HS-5 (cell line): ENCODE data around the gene SH2B3.

Experiments used
- DNase-seq: peaks from one replicate; pipeline ENCODE4 v3.0.0-alpha.2; 2012; ENCODE audit warnings: low read depth

The SH2B3 gene

DNA sequence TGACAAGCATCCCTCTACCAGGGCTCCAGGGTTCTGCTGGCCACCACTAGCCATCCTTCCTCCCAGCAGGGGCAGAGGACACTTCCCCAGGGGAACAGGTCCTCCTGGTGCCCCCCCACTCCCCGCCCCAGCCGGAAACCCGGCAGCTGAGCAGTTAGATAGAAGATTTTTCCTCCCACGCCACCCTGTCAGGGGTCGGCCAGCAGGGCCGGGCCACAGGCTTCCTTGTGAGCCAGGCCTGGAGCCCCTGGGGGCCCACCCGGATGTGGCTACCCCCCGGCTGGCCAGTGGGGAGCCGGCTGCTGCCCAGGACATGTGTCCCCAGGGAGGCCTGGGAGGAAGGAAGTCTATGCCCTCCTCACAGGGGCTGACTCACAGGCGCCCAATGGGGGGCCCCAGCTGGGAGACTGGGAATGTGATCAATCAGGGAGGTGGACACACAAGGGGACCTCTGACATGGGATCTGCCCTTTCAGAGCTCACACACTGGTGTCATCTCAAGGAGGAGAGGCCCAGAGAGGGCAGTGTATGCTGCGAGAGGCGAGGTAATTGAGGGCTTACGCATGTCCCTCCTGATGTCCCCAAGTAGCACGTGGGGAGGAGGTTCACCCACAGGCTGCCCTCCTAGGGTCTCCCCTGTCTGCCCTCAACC, 4.2 kb downstream of the SH2B3 start:
- no peak for DNase-seq

DNA sequence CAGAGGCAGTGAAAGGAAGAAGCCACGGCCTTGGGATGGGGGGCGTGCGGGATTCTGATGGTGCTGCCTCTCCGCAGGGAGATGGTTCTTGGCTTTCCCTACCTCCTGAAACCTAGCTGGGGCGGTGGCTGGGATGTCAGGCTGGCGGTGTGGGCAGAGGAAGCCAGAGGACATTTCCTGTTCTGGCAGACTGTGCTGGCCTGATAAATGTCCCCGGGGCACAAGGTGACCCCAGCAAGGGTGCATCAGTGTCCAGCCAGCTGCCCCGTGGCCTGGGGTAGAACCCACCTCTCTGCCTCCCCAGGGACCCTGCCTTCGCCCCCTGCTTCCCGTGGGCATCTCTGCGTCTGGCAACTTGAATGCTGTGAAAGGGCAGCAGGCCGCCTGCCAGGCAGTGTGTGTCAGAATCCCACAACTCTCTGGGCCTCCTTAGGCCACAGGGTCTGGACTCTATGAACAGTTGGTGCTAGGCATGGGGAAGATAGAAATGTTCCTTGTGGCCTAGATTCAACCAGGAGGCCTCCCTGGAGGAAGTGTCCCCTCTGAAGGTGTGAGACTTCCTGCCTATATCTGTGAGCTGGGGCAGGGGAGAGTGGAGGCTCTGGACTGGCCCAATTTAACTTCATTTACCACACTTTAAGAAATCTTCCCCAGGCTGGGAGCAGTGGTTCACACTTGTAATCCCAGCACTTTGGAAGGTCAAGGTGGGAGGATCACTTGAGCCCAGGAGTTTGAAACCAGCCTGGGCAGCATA, 4.9 kb downstream of the SH2B3 start:
- DNase-seq = no peak

DNA sequence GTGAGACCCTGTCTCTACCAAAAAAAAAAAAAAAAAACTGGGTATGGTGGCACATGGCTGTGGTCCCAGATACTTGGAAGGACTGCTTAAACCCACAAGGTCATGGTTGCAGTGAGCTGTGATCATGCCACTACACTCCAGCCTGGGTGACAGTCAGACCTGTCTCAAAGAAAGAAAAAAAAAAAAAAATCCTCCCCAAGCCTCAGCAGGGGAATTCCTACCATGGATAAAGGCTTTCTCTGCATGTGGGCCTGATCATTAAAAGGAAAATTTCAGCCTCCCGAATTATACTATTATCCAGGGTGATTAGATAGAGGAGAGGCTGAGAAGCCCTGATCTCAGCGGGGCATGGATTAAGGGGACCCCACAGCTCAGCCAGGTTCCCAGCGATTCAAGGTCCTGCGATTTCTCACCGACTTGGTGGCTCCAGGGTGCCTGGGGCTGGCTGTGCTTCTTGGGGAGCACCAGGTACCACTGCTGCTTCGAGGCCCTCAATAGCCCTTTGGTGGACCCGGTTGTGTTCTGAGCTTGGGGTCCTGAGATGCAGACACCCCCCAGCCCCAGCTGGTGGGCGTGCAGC, 5.6 kb downstream of the SH2B3 start:
- DNase-seq = no peak

DNA sequence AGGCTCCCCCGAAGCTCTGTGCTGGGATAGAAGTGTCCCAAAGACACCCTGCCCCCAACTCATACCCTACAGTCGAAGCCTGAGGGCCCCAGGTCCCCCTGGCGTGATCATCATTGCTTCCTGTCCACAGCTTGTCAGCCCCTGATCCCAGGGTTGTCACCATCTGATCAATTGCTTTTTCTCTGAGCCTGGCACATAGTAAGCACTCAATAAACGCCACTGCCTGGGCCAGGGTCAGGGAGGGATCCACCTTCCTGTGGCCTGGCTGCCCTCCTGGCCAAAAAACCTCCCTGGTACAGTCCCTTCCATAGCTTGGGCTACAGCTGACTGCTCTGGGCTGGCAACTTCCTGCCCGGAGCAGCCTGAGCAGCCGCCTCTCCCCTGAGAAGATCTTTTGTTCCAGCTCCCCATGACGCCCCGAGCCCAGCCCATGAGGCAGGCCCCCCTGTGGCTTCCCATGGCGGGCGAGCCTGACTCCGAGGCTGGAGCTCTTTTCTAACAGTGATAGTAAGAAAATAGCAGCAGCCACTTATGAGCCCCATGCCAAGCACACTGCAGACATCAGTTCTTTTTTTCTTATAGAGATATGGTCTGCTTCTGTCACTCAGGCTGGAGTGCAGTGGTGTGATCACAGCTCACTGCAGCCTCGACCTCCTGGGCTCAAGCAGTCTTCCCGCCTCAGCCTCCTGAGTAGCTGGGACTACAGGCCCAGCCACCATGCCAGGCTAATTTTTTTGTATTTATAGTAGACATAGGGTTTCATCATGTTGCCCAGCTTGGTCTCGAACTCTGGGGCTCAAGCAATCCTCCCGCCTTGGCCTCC, 6.5 kb downstream of the SH2B3 start:
- no peak for DNase-seq

DNA sequence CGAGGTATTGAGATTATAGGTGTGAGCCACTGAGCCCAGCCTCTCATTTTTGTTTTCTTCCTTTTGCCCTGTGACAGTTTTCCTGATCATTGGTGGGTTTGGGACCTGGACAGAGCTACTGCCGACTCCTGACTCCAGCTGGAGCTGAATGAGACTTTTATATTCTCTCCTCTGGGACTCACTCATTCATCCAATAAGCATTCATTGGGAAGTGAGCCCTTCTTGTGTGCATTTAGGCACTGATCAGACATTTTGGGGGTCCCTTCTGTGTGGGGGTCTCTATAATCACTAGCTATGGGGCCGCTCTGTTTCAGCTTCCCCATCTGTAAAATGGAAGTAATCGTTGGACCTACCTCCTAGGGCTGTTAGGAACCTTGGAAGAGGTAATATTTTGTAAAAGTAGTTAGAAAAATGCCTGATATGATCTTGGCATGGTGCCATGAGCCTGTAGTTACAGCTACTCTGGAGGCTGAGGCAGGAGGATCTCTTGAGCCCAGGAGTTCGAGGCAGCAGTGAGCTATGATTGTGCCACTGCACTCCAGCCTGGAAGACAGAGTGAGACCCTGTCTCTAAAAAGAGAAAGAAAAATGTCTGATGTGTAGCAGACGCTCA, 7.2 kb downstream of the SH2B3 start:
- DNase-seq = no peak

DNA sequence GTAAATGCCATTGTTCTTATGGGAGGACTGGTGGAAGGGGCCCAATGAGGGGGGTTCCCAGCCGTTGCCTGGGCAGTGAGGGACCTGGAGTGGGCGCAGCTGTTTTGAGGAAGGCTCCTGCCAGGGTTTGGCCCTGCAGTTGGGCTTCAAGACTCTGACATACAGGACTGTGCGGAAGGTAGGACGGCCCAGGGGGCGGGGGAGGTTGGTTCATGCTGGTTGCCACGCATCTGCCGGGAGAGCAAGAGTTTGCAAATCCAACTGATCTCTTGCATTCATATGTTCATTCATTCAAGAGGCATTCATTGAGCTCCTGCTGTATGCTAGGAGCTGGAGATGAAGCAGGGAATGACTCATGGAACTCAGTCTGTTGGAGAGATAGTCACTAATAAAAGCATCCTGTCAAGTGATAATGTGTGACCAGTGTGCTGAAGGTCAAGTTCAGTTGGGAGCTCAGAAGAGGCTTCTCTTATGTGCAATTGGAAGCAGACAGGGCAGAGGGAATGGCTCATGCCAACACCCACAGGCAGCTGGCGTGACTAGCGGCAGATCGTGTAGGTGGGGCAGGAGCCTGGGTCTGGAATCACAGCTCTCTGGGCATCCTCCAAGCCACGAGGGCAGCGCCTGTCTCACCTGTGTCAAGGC, 7.8 kb downstream of the SH2B3 start:
- DNase-seq = peak; percentile 79

DNA sequence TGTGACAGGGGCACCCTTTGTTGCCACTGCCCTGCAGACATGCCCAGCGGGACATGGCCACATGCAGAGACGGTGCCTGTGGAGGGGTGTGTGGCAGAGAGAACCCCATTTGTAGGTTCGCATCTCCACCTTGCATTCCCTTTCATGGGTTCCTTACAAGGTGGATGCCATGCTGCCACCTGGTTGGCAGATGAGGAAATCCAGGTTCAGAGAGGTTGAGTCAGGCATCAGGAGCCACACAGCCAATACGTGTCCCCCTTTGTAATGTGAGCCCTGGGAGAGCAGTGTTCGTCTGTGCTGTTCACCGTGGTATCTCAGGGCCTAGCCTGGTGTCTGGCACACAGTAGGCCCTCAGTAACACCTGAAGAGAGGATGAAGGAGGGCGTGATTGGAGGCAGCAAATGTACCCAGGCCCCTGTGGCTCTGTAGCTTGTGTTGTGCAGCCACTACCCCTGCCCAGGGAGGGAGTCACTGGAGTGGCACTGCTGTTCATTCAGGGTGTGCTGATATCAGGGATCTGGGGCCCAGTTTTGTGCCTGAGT, 9.1 kb downstream of the SH2B3 start:
- DNase-seq = no peak

DNA sequence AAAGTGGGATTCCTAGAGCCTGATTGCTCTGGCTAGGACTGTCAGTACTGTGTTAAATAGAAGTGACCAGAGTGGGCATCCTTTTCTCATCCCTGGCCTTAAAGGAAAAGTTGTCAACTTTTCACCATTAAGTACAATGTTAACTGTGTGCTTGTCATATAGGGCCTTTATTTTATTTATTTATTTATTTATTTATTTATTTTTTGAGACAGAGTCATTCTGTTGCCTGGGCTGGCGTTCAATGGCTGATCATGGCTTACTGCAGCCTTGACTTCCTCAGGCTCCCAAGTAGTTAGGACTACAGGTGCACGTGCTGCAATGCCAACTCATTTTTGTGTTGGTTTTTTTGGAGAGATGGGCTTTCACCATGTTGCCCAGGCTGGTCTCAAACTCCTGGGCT, 11.6 kb downstream of the SH2B3 start:
- DNase-seq = no peak

DNA sequence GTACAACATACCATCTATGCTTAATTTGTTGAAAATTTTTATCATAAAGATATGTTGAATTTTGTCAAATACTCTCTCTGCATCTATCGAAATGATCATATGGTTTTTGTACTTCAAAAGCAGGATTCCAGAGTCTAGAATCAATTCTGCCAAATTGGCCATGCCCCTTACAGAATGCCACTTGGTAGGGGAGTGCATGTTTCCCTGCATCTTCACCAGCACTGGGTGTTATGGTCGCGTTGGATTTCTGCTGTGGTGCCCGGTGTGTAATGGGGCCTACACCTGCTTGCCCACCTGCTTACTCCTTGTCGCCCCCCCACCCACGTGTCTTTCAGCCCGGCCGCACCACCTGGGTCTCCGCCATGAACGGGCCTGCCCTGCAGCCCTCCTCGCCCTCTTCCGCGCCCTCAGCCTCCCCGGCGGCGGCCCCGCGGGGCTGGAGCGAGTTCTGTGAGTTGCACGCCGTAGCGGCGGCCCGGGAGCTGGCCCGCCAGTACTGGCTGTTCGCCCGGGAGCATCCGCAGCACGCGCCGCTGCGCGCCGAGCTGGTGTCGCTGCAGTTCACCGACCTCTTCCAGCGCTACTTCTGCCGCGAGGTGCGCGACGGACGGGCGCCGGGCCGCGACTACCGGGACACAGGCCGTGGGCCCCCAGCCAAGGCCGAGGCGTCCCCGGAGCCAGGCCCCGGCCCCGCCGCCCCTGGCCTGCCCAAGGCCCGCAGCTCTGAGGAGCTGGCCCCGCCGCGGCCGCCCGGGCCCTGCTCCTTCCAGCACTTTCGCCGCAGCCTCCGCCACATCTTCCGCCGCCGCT, 12.3 kb downstream of the SH2B3 start:
- DNase-seq = no peak

DNA sequence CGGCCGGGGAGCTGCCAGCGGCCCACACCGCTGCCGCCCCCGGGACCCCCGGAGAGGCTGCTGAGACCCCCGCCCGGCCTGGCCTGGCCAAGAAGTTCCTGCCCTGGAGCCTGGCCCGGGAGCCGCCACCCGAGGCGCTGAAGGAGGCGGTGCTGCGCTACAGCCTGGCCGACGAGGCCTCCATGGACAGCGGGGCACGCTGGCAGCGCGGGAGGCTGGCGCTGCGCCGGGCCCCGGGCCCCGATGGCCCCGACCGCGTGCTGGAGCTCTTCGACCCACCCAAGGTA, 12.8 kb downstream of the SH2B3 start:
- DNase-seq = no peak

DNA sequence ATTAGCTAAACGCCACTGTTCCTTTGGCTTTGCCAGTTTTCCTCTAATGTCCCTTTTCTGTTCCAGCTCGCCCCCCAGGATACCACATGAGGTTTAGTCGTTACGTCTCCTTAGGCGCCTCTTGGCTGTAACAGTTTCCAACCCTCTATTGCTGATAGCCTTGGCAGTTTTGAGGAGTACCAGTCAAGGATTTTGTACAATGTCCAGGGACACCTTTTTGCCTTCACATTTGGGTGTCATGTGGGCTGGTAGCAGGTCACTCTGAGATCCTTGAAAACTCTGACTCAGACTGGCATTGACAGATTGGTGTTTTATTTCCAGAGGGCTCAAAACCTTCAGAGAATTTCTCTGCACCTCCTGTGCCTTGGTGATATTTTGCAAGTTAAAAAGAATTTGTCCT, 14.1 kb downstream of the SH2B3 start:
- no peak for DNase-seq

DNA sequence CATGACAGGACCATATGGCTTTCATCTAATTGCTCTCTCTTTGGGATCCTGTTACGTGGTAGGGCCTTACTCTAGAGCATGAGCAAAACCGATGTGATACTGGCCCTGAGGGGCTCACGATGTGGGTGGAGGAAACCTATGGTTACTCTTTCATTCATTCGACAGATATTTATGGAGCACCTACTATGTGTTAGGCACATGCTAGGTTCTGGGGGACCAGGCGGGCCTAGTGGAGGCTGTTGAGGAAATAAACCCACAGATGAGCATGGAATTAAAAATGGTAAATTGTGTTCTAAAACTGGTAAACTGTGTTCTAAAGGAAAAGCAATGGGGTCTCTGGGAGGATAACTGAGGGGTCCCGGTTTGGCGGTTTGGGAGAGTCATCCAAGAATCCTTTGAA, 14.8 kb downstream of the SH2B3 start:
- no peak for DNase-seq

DNA sequence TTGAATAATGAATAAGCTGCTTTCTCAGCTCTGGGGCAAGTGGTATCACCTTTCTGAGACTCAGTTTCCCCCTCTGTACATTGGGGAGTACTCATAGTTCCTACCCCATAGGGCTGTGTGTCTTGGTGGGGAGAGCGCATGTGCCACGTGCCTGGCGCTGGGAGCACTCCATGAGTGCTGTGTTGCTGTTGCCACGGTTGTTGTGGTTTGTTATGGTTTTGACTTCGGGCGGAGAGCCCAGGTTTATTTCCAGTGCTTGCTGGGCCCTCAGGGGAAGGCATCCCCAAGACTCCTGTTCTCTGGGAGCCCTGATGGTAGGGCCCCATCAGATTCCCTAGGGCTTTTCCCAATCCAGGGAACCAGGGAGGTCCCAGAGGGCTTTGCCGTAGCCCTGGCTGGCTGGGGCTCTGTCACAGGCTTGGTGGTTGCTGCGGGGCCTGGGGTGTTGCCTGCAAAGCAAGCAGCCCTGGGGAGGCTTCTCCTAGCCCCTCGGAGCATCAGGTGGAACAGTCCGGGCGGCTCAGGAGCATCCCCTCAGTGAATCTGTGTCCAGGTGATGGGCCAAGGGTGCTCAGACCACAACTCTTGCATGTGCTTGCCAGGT, 18.6 kb downstream of the SH2B3 start:
- no peak for DNase-seq

DNA sequence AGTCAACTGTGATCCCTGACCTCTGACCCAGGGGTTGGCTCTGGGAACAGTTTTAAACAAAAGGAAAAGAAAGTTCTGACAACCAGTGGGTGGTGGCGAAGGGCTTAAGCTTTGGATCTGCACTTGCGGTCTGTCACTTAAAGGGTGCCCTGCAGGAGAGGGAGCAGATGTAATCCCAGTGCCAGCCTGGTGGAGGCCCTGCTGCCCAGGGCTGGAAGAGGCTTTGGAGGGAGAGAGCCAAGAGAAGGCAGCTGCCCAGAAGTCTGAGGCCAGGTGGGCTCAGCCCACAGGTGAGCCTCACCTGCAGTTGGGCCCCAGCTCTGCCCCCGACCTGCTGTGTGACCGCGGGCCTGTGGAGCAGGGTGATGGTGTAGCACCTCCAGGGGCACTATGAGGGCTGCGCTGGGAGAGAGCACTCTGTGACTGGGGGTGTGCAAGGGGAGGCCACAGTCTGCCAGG, 19.1 kb downstream of the SH2B3 start:
- DNase-seq = no peak

DNA sequence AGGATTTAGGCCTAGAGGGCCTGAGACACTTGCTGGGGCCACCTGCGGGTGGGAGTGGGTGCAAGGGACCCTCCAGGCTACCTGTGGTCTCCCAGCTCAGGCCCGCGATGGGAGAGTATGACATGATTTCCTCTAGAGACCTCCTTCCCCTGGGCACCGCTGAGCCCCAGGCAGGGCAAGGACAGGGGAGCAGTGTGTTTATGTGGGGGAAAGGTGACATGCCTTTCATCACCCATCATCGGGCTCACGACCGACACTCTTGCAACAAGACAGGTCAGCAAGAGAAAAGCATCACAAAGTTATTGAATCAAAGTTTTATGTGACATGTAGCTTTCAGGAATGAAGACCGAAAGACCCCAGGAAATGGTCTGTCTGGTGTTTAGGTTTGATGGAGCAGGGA, 19.9 kb downstream of the SH2B3 start:
- no peak for DNase-seq

DNA sequence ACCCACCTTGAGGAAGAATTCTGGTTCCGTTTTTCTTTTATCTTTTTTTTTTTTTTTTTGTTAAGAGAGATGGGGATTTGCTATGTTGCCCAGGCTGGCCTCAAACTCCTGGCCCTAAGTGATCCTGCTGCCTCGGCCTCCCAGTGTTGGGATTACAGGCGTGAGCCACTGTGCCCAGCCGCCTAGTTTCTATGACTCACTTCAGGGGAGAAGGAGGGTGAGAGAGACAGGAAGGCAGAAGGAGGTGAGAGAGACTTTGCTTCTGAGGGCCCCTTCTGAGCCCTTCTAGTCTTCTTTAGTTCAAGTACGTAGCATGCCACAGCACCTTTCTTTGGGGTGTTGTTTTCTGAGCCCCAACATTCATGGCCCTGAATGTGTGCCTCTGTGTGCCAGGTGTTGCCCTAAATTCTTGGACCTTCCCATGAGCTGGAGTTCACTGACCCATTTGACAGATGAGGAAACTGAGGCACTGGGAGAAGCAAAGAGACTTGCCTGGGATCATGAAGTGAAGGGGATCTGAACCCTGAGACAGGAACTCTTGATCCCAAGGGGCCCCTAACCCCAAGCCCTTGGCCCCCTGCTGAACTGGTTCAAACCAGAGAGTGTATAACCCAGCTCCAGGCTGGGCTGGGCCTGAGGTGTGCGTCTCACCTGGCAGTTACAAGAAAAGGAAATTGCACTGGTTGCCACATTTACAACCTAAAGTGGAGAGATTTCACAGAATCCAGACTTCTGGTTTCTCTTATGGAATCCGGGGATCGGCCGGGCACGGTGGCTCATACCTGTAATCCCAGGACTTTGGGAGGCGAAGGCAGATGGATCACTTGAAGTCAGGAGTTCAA, 20.8 kb downstream of the SH2B3 start:
- no peak for DNase-seq

DNA sequence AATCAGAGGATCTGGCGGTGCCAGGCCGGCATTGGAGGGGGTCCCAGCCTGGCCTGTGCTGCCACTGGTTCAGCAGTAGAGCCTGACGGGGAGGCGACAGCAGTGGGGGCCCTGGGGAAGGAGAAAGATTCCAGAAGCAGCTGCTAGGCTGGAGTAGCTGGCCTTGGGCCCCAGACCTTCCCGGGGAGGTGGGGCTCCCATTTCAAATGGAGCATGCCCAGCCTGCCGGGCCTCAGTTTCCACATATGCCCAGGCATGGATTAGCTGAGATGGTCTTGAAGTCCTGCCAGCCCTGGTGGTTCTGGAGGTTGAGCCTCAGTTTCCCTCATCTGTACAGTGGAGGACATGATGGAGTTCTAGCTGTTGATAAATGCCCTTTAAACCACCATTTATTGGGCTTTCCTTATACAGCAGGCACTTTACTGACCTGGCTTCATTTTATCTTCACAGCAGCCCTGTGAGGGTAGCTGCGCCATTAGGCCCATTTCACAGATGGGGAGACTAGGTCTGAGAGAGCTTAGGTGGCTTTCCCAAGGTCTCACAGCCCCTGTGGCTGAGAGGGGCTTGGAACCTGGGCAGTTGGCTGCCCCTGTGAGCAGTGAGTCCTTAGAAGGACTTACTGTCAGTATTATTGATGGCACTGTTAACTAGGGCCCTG, 21.8 kb downstream of the SH2B3 start:
- DNase-seq = no peak

DNA sequence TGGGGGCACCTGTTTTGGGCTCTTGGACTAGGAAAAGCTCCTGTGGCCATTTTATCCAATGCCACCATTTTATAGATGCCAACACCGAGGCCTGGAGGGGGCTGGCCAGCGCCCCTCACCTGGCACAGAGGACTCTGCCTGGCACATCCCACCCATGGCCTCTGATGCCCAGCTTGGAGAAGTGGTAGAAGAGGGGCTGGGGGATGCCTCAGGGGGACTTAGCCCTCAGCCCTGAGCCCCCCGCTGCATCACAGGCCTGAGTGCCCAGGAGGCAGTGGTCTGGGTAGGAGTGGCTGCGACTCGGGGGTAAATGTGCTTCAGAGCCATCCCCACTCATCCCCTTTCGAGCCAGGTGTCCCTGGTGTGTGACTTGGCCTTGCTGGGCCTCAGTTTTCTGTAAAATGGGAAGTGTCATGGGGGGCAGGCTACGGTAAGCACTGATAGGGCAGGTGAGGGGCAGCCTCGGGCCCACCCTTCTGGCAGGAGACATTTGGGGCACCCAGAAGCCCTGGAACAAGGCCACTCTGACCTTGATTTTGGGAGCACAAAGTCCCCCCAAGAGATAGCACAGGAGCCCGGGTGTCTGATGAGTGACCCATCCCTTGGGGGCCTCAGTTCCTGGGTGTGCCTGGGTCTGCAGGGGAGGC, 22.5 kb downstream of the SH2B3 start:
- no peak for DNase-seq
